ENCODE measurements around the gene GRAMD4. TPM values are rescaled to one million over a fixed set of nuclear protein-coding genes. Genes with fewer than 3 reads are reported as not detected.

Gene GRAMD4
- total and polyA plus RNA-seq, 4 experiments from 2014 or later, result 0.73 to 19.6 (median 11.6) TPM

DNA sequence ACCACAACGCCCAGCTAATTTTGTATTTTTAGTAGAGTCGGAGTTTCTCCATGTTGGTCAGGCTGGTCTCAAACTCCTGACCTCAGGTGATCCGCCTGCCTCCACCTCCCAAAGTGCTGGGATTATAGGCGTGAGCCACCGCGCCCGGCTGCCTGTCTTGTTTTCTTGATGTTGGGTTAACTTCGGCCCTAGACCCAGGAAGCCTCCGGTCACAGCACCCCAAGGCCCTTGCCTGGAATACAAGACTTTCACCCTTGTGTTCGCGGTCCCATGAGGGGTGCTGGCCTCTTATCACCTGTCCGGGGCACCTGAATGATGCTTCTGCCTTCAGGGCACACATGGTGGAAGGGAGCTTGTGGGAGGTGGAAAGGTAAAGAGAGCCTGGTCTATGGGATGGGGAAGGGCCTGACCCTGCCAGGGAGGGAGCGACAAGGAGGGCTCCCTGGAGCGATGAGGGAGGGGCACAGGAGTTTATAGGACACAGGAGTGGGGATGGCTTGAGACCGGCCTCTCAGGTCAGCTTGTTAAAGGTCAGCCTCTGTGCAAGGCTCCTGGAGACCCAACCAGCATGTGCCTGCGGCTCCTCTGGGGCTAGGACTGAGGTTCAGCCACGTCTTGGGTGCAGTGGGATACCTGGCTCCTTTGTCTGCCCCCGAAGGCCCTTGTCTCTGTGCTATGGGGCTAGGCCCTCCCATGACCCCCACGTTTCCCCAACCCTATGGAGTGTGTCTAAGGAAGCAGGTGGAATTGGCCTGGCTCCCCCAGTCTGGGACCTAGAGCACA, 34.7 kb upstream of the GRAMD4 start:
- ChIA-PET POLR2A (ENCODE audit: partially characterized antibody) (no interaction called here), CTCF (ENCODE audit: partially characterized antibody) (interaction anchor here (0.6 kb wide), 1 partner anchor 22 kb away, joined by 4 read pairs; no protein-coding TSS in a partner anchor)
- Histone ChIP-seq H3K4me1 (ENCODE audit: insufficient read depth, low read length) (peaks cover 20% of the 10 kb centered on the region), H3K36me3 (ENCODE audit: insufficient read depth, low read length) (no peaks in the 10 kb centered on the region), H3K9me3 (ENCODE audit: control insufficient read depth in 1 of 2, low read length in 2 of 2) (no peaks in the 10 kb centered on the region), H3K4me3 (ENCODE audit: low read length in 2 of 2) (no peak overlapping the region), H3K27me3 (ENCODE audit: insufficient read depth, low read length) (no peaks in the 10 kb centered on the region), H3K27ac (ENCODE audit: low read depth, low read length) (no peak overlapping the region)
- no peak overlapping the region for H3K4me3 Mint-ChIP-seq
- no peak overlapping the region for H3K27ac Mint-ChIP-seq
- no peak for DNase-seq
- H3K9me3 Mint-ChIP-seq, result no peaks in the 10 kb centered on the region
- peaks cover 7 to 23% (median 15%) of the 10 kb centered on the region in 4 donors for H3K4me1 Mint-ChIP-seq
- H3K27me3 Mint-ChIP-seq, result no peaks in the 10 kb centered on the region
- intact Hi-C loops (cut with micrococcal nuclease), result no loop called here
- H3K36me3 Mint-ChIP-seq, result no peaks in the 10 kb centered on the region

DNA sequence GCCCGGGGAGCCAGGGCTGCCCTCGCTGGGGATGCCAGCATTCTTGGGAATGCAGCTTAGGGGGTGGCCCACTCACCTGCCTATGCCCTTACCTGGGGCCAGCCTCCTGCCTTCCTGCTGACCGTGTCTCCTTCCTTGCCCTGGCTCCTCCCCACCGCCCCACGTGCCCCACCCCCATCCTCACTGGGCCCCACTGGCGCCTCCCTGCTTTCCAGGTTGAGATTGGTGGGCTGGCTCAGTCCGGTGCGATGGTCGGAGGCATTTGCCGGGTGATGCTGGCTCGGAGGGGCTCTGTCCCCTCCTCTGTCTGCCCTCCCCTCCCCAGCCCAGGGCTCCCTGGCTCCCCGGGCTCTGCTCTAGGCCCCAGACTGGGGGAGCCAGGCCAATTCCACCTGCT, 34.1 kb upstream of the GRAMD4 start:
- no peaks in the 10 kb centered on the region for H3K36me3 ChIP-seq (ENCODE audit: insufficient read depth, low read length)
- ChIA-PET POLR2A (ENCODE audit: partially characterized antibody) (no interaction called here), CTCF (ENCODE audit: partially characterized antibody) (interaction anchor here (0.6 kb wide), 1 partner anchor 23 kb away, joined by 4 read pairs; no protein-coding TSS in a partner anchor)
- H3K4me1 Mint-ChIP-seq, result peaks cover 7 to 23% (median 15%) of the 10 kb centered on the region in 4 donors
- H3K36me3 Mint-ChIP-seq, result no peaks in the 10 kb centered on the region
- intact Hi-C loops (cut with micrococcal nuclease), result no loop called here
- H3K4me3 Mint-ChIP-seq, result no peak overlapping the region
- H3K4me3 ChIP-seq (ENCODE audit: low read length in 2 of 2), result no peak overlapping the region
- H3K27ac Mint-ChIP-seq, result no peak overlapping the region
- no peaks in the 10 kb centered on the region for H3K9me3 Mint-ChIP-seq
- H3K27me3 Mint-ChIP-seq, result no peaks in the 10 kb centered on the region
- H3K4me1 ChIP-seq (ENCODE audit: insufficient read depth, low read length), result peaks cover 20% of the 10 kb centered on the region
- H3K9me3 ChIP-seq (ENCODE audit: control insufficient read depth in 1 of 2, low read length in 2 of 2), result no peaks in the 10 kb centered on the region
- no peaks in the 10 kb centered on the region for H3K27me3 ChIP-seq (ENCODE audit: insufficient read depth, low read length)
- DNase-seq, result no peak
- no peak overlapping the region for H3K27ac ChIP-seq (ENCODE audit: low read depth, low read length)

DNA sequence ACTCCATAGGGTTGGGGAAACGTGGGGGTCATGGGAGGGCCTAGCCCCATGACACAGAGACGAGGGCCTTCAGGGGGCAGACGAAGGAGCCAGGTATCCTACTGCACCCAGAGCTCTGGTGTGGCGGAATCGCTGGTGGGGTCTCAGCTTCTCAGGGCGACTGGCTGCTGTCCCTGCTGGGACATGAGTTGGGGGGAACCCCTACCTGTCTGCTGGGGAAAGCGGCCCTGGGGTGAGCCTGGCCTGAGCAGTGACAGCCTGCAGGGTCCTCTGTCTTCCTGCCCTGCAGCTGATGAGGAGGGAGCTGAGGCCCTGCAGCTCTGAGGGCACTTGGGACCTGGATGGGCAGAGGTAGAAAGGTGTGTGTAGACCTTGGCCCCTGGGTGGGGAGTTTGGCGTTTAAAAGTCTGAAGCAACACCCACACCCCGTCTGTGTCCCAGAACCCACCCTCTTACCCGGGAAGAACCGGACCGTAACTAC, 33.6 kb upstream of the GRAMD4 start:
- Histone ChIP-seq H3K4me3 (ENCODE audit: low read length in 2 of 2) (no peak overlapping the region), H3K36me3 (ENCODE audit: insufficient read depth, low read length) (no peaks in the 10 kb centered on the region), H3K9me3 (ENCODE audit: control insufficient read depth in 1 of 2, low read length in 2 of 2) (no peaks in the 10 kb centered on the region), H3K27me3 (ENCODE audit: insufficient read depth, low read length) (no peaks in the 10 kb centered on the region), H3K27ac (ENCODE audit: low read depth, low read length) (no peak overlapping the region), H3K4me1 (ENCODE audit: insufficient read depth, low read length) (peaks cover 20% of the 10 kb centered on the region)
- H3K9me3 Mint-ChIP-seq, result no peaks in the 10 kb centered on the region
- ChIA-PET POLR2A (ENCODE audit: partially characterized antibody) (interaction anchor here (0.5 kb wide), 1 partner anchor 906 kb away, joined by 3 read pairs; no protein-coding TSS in a partner anchor), CTCF (ENCODE audit: partially characterized antibody) (interaction anchor here (0.6 kb wide), 1 partner anchor 23 kb away, joined by 4 read pairs; no protein-coding TSS in a partner anchor)
- intact Hi-C loops (cut with micrococcal nuclease), result no loop called here
- H3K27me3 Mint-ChIP-seq, result no peaks in the 10 kb centered on the region
- peaks cover 5 to 20% (median 14%) of the 10 kb centered on the region in 4 donors for H3K4me1 Mint-ChIP-seq
- no peak for DNase-seq
- no peaks in the 10 kb centered on the region for H3K36me3 Mint-ChIP-seq
- peak overlapping the region in 2 of 8 donors; percentile 17 to 76 for H3K4me3 Mint-ChIP-seq
- peak overlapping the region in 2 of 7 donors; percentile 63 to 80 for H3K27ac Mint-ChIP-seq

DNA sequence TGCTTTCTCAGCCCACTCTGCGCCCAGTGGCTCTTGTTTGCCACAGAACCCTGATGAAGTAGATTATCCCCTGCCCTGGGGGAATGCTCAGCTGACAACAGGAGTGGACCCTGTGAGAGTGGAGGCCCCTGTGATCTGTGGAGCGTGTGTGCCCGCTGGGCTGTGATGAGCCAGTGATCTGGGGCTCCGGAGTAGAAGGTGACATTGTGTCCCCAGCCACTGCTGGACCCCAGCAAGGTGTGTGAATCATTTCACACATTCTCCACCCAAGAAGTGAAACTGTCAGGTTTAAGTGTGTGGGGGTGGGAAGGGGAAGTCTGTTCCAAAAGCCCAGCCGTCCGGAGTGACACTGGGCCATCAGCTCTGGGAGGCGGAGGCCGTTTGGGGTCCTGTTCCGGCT, 33.1 kb upstream of the GRAMD4 start:
- Mint-ChIP-seq H3K27ac (peak overlapping the region; percentile 24 to 80 (median 61)), H3K4me3 (peak overlapping the region in 6 of 8 donors; percentile 17 to 76 (median 53)), H3K9me3 (no peaks in the 10 kb centered on the region), H3K27me3 (no peaks in the 10 kb centered on the region), H3K36me3 (no peaks in the 10 kb centered on the region), H3K4me1 (peaks cover 5 to 21% (median 15%) of the 10 kb centered on the region in 4 donors)
- Histone ChIP-seq H3K4me3 (ENCODE audit: low read length in 2 of 2) (no peak overlapping the region), H3K4me1 (ENCODE audit: insufficient read depth, low read length) (peaks cover 22% of the 10 kb centered on the region), H3K36me3 (ENCODE audit: insufficient read depth, low read length) (no peaks in the 10 kb centered on the region), H3K27ac (ENCODE audit: low read depth, low read length) (no peak overlapping the region), H3K27me3 (ENCODE audit: insufficient read depth, low read length) (no peaks in the 10 kb centered on the region), H3K9me3 (ENCODE audit: control insufficient read depth in 1 of 2, low read length in 2 of 2) (no peaks in the 10 kb centered on the region)
- intact Hi-C loops (cut with micrococcal nuclease), result no loop called here
- CTCF ChIA-PET (ENCODE audit: partially characterized antibody), result no interaction called here
- POLR2A ChIA-PET (ENCODE audit: partially characterized antibody), result interaction anchor here (0.5 kb wide), 1 partner anchor 906 kb away, joined by 3 read pairs; no protein-coding TSS in a partner anchor
- DNase-seq, result no peak

DNA sequence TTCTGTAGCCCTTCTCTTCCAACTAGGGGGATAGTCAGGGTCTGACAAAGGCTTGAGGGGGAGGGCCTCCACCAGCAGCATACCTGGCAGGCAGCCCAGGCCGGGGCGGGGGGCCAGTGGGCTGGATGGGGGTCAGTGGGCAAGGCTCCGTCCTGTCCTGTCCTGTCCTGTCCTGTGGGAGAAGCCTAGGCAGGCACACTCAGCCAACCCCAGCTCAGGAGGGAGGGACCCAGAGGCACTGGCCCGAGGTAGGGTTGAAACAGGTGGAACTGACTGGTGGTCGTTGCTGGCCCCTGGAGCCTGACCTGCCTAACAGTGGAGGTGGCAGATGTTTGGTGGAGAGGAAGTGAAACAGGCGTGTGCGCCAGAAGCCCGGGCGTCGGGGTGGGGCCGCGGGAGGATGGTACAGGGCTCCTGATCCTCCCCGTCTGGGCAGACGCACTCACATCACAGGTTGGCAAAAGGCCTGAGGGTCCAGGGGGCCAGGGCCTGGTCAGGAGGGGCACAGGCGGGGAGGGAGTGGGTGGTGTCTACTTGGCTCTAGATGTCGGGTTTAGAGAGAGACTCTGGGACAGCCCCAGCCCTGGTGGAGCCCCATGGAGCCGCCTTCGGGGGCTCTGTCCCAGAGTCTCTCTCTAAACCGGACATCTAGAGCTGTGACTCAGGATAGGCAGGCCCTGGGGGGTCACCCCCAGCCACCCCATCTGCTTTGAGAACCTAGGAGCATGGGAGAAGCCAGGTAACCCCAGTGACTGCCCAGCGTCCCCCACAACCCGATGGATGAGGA, 32.5 kb upstream of the GRAMD4 start:
- ChIA-PET POLR2A (ENCODE audit: partially characterized antibody) (interaction anchor here (0.9 kb wide), 1 partner anchor 10 kb away, joined by 3 read pairs; no protein-coding TSS in a partner anchor), CTCF (ENCODE audit: partially characterized antibody) (no interaction called here)
- Histone ChIP-seq H3K4me3 (ENCODE audit: low read length in 2 of 2) (no peak overlapping the region), H3K36me3 (ENCODE audit: insufficient read depth, low read length) (no peaks in the 10 kb centered on the region), H3K9me3 (ENCODE audit: control insufficient read depth in 1 of 2, low read length in 2 of 2) (no peaks in the 10 kb centered on the region), H3K4me1 (ENCODE audit: insufficient read depth, low read length) (peaks cover 29% of the 10 kb centered on the region), H3K27ac (ENCODE audit: low read depth, low read length) (no peak overlapping the region), H3K27me3 (ENCODE audit: insufficient read depth, low read length) (no peaks in the 10 kb centered on the region)
- intact Hi-C loops (cut with micrococcal nuclease), result no loop called here
- H3K4me3 Mint-ChIP-seq, result peak overlapping the region in 7 of 8 donors; percentile 7 to 76 (median 61)
- DNase-seq, result no peak
- no peaks in the 10 kb centered on the region for H3K9me3 Mint-ChIP-seq
- H3K27ac Mint-ChIP-seq, result peak overlapping the region; percentile 54 to 80 (median 61)
- no peaks in the 10 kb centered on the region for H3K36me3 Mint-ChIP-seq
- peaks cover 11 to 28% (median 19%) of the 10 kb centered on the region in 4 donors for H3K4me1 Mint-ChIP-seq
- no peaks in the 10 kb centered on the region for H3K27me3 Mint-ChIP-seq

DNA sequence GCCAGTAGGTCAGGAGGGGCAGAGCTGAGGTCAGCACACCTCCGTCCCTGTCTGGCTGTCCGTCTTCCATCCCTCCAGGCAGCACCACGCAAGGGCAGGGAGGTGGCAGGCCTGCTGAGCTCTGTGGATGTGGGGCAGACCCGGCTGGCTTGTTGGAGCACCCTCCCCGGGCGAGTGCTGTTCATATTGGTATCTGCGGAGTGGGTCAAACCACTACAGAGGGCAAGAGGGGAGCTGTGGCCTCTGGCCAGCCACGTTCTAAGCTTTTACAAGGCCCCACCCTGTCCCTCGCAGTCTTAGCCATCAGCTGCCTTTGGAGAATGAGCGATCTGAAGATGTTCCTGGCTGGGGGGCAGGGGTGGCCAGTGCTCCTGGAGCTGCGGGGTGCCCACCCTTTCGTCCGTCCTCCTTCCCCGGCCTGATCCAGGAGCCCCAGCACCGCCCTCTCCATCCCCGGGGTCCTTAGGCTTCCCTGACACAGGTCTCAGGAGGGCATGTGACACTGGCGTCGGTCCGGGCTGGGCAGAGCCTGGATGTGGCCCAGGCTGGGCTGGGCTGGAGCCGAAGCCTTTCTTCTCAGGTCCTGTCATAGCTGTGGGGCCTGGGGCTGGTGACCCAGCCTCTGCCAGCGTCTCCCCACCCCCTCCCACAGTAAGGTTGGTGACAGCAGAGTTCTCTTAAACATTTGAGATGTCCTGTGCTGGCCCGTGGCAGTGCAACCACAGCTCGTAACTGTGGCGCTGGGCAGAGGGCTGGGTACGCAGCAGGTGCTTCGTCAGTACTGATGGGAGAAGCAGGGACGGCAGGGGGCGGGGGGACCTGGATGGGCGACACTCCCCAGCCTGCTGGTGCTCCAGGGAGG, 31.7 kb upstream of the GRAMD4 start:
- Mint-ChIP-seq H3K4me3 (peak overlapping the region in 1 of 8 donors; percentile 40), H3K27me3 (no peaks in the 10 kb centered on the region), H3K4me1 (peaks cover 11 to 30% (median 23%) of the 10 kb centered on the region in 4 donors), H3K27ac (no peak overlapping the region), H3K36me3 (no peaks in the 10 kb centered on the region), H3K9me3 (no peaks in the 10 kb centered on the region)
- DNase-seq, result no peak
- H3K36me3 ChIP-seq (ENCODE audit: insufficient read depth, low read length), result no peaks in the 10 kb centered on the region
- H3K27me3 ChIP-seq (ENCODE audit: insufficient read depth, low read length), result no peaks in the 10 kb centered on the region
- H3K4me1 ChIP-seq (ENCODE audit: insufficient read depth, low read length), result peaks cover 30% of the 10 kb centered on the region
- POLR2A ChIA-PET (ENCODE audit: partially characterized antibody), result interaction anchor here (0.9 to 2.3 kb wide), 2 partner anchors 11 to 26 kb away, joined by 3 to 7 read pairs; no protein-coding TSS in a partner anchor
- H3K4me3 ChIP-seq (ENCODE audit: low read length in 2 of 2), result no peak overlapping the region
- H3K9me3 ChIP-seq (ENCODE audit: control insufficient read depth in 1 of 2, low read length in 2 of 2), result no peaks in the 10 kb centered on the region
- H3K27ac ChIP-seq (ENCODE audit: low read depth, low read length), result no peak overlapping the region
- CTCF ChIA-PET (ENCODE audit: partially characterized antibody), result no interaction called here
- intact Hi-C loops (cut with micrococcal nuclease), result no loop called here

All from CD4-positive, alpha-beta memory T cell (primary cell).